Measurements from ENCODE around the gene AS3MT. TPM values are rescaled to one million over a fixed set of nuclear protein-coding genes. Genes with fewer than 3 reads are reported as not detected.
"Not testable (repeated sequence)": the region's sequence is repeated elsewhere in the genome, so short reads cannot be mapped to it uniquely, and the experiment has no call there.

The AS3MT gene
- total RNA-seq, 4 donors from 2014 or later, result 0.51 to 15.3 (median 2.6) TPM

DNA sequence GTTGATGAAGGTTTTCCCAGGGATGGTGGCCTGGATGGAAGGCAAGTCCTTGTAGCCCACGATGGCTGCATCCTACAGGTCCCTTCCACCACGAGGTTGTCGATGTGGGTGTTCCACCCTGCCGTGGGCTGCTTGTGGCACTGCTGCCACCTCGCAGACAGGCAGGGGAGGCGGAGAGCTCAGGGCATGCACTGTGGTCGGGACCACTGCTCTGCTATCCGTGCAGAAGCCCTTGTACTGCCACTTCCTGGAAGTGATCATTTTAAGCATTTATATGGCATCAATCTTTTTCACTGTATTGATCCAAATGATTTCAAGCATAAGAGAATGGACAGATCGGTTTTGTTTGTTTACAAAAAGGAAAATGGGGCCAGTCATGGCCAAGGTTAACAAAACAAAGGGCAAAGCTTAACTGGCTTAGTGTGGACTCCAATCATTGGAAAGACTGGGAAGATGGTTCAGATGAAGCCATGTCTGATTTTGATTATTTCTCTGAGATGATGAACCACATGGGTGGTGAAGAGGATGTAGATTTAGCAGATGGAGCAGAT lies 23.8 kb upstream of the AS3MT start:
- intact Hi-C loops (cut with DNase I; ENCODE audit: low total_unique reads), result no loop called here
- Histone ChIP-seq H3K9me3 (no peaks in the 10 kb centered on the region), H3K27ac (no peak overlapping the region), H3K4me3 (no peak overlapping the region), H3K4me1 (no peaks in the 10 kb centered on the region), H3K27me3 (no peaks in the 10 kb centered on the region), H3K36me3 (no peaks in the 10 kb centered on the region)
- DNase-seq, result no peak
- TF ChIP-seq, protein P1, sequence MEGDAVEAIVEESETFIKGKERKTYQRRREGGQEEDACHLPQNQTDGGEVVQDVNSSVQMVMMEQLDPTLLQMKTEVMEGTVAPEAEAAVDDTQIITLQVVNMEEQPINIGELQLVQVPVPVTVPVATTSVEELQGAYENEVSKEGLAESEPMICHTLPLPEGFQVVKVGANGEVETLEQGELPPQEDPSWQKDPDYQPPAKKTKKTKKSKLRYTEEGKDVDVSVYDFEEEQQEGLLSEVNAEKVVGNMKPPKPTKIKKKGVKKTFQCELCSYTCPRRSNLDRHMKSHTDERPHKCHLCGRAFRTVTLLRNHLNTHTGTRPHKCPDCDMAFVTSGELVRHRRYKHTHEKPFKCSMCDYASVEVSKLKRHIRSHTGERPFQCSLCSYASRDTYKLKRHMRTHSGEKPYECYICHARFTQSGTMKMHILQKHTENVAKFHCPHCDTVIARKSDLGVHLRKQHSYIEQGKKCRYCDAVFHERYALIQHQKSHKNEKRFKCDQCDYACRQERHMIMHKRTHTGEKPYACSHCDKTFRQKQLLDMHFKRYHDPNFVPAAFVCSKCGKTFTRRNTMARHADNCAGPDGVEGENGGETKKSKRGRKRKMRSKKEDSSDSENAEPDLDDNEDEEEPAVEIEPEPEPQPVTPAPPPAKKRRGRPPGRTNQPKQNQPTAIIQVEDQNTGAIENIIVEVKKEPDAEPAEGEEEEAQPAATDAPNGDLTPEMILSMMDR (IDR thresholded peaks at IDR 0.05), result no peak
- no peak for TF ChIP-seq POLR2A (IDR thresholded peaks at IDR 0.05)

DNA sequence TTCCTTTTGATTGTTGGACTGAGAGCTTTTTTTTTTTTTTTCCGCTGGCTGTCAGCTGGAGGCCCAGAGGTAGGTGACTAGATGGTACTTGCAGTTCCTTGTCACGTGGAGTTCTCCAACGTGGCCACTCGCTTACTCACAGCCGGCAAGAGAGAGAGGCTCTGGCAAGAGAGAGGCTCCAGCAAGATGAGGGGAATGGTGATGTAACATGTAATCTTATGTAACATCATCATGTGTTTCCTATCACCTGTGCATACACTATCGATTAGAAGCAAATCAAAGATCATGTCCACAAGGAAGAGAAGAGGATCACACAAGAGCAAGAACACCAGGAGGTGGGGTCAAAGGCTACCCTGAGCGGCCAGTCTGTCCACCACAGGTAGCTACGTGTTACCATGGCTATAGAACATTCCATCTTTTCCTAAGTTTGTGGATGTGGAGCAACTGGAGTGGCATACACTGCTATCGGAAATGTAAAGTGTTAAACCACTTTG lies 19.2 kb upstream of the AS3MT start:
- H3K4me1 ChIP-seq, result no peaks in the 10 kb centered on the region
- H3K27me3 ChIP-seq, result no peaks in the 10 kb centered on the region
- H3K4me3 ChIP-seq, result no peak overlapping the region
- no peak overlapping the region for H3K27ac ChIP-seq
- DNase-seq, result no peak
- no peaks in the 10 kb centered on the region for H3K36me3 ChIP-seq
- no peaks in the 10 kb centered on the region for H3K9me3 ChIP-seq
- TF ChIP-seq, protein P1 (IDR thresholded peaks at IDR 0.05), result no peak
- intact Hi-C loops (cut with DNase I; ENCODE audit: low total_unique reads), result no loop called here

DNA sequence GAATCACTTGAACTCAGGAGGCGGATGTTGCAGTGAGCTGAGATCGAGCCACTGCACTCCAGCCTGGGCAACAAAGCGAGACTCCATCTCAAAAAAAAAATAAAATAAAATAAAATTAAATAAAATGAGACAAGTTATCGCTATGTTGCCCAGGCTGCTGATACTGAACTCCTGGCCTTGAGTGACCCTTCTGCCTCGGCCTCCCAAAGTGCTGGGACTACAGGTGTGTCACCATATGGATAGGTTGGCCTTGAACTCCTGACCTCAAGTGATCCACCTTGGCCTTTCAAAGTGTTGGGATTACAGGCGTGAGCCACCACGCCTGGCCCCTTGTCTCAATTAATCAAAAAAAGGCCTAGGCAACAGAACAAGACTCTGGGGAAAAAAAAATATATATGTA lies 16.0 kb upstream of the AS3MT start:
- H3K27me3 ChIP-seq; H3K4me1 ChIP-seq; H3K36me3 ChIP-seq; DNase-seq; intact Hi-C loops (cut with DNase I; ENCODE audit: low total_unique reads); H3K27ac ChIP-seq; H3K9me3 ChIP-seq; H3K4me3 ChIP-seq: not testable (repeated sequence)

DNA sequence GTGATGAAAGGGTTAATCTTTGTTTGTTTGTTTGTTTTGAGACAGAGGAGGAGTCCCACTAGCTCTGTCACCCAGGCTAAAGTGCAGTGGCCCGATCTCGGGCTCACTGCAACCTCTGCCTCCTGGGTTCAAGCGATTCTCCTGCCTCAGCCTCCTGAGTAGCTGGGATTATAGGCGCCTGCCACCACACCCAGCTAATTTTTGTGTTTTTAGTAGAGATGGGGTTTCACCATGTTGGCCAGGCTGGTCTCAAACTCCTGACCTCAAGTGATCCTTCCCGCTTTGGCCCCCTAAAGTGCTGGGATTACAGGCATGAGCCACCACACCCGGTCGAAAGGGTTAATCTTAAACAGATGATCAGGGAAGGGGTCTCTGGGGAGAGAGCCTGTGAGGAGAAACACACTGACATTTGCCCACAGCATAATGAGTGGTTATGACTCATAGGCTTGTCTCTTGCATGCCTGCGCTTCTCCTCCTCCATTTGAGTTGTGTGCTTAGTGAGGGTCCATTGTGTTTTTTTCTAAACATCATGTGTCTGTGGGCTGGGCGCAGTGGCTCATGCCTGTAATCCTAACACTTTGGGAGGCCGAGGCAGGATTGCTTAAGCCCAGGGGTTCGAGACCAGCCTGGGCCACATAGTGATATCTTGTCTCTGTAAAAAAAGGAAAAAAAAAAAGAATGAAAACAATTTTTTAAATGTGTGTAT lies 13.4 kb upstream of the AS3MT start:
- H3K36me3 ChIP-seq; H3K27ac ChIP-seq; DNase-seq; H3K27me3 ChIP-seq; H3K4me1 ChIP-seq; intact Hi-C loops (cut with DNase I; ENCODE audit: low total_unique reads); H3K4me3 ChIP-seq; H3K9me3 ChIP-seq: not testable (repeated sequence)

DNA sequence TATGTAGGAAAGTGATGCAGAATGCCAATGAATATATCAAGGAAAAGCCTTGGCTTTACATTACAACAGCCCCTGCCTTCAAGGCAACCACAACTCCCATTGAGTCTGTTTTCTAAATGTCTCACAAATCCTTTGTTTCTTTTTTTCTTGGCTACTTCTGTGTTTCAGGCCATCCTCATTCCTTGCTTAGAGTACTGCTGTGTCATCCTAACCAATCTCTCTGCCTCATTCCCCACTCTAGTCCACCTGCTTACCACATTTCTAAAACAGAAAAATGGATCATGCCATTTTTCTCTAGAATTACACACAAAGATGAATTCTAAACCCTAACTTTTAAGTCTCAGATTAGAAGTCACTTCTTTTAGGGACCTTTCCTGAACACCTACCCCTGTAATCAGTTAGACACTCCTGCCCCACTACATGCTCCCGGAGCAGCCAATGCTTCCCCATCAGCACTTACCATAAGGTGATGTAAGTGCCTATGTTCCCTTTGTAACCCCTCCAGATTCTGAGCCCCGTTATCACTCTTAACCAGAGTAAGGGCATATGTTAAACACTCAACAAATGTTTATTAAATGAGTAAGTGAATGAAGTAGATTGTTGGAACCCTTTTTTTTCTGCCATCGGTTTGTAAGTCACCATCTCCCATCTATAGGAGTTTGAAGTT lies 12.4 kb upstream of the AS3MT start:
- H3K27me3 ChIP-seq, result no peaks in the 10 kb centered on the region
- H3K27ac ChIP-seq, result no peak overlapping the region
- no peaks in the 10 kb centered on the region for H3K4me1 ChIP-seq
- H3K36me3 ChIP-seq, result no peaks in the 10 kb centered on the region
- intact Hi-C loops (cut with DNase I; ENCODE audit: low total_unique reads), result no loop called here
- TF ChIP-seq POLR2A (IDR thresholded peaks at IDR 0.05), result no peak
- TF ChIP-seq, protein P1 (IDR thresholded peaks at IDR 0.05), result no peak
- DNase-seq, result no peak
- H3K9me3 ChIP-seq, result no peaks in the 10 kb centered on the region
- no peak overlapping the region for H3K4me3 ChIP-seq

DNA sequence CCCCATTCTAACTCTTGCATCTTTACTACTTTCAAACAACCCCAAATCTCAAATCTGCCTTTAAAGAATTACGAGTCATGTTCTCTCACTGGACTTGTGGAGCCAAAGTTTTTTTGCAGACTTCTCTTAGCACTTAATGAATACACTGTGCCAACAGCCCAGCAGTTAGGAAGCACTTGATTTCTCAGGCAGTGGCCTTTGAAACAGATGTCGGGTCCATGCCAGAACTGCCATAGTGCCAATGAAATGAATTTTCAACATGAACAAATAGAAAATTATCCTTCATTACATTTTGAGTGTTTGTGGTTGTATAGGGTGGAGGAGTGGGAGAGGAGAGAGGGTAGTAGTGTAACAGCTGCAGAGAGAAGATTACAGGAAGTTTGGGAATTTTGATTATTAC lies 9.4 kb upstream of the AS3MT start:
- Histone ChIP-seq H3K9me3 (no peaks in the 10 kb centered on the region), H3K36me3 (no peaks in the 10 kb centered on the region), H3K4me3 (no peak overlapping the region), H3K4me1 (no peaks in the 10 kb centered on the region), H3K27ac (no peak overlapping the region), H3K27me3 (no peaks in the 10 kb centered on the region)
- DNase-seq, result no peak
- TF ChIP-seq, protein P1 (IDR thresholded peaks at IDR 0.05), result no peak
- TF ChIP-seq POLR2A (IDR thresholded peaks at IDR 0.05), result no peak
- intact Hi-C loops (cut with DNase I; ENCODE audit: low total_unique reads), result no loop called here

Measured in uterus (tissue), 4 donors.